Stomach (tissue), 9 donors: ENCODE results near the gene ZNF816. TPM values are rescaled to one million over a fixed set of nuclear protein-coding genes. Genes with fewer than 3 reads are reported as not detected.
A peak's percentile ranks its signal among the peaks of the same experiment; 100 is the strongest.
"Not testable (repeated sequence)": the region's sequence is repeated elsewhere in the genome, so short reads cannot be mapped to it uniquely, and the experiment has no call there.

ENCODE experiments used
- DNase-seq, 2 donors: peaks; one replicate each; pipeline versions ENCODE4 v3.0.0 to v3.0.0-alpha.2; 2013 to 2019
- H3K27ac ChIP-seq, 5 donors: fragments of 200-600 bp in 4 of 5; sonication (generic) in 4 of 5; one replicate each; pipeline ENCODE4 v1.5.1; 2013 to 2019; ENCODE audit warnings: mild to moderate bottlenecking in 1 of 5, moderate library complexity in 1 of 5
- H3K27me3 ChIP-seq, 3 donors: fragments of 200-600 bp; sonication (generic); one replicate each; pipeline ENCODE4 v1.5.1; 2017 to 2019; ENCODE audit warnings: mixed run types in 1 of 3
- H3K36me3 ChIP-seq, 4 donors: fragments of 200-600 bp; sonication (generic); 1 replicate in 3 of 4; 2 replicates in 1 of 4; pipeline ENCODE4 v1.5.1; 2016 to 2019
- H3K4me1 ChIP-seq, 4 donors: fragments of 200-600 bp; sonication (generic); one replicate each; pipeline ENCODE4 v1.5.1; 2016 to 2019
- H3K4me3 ChIP-seq, 4 donors: fragments of 200-600 bp; sonication (generic) in 3 of 4; one replicate each; pipeline ENCODE4 v1.5.1; 2016 to 2019; ENCODE audit warnings: mild to moderate bottlenecking in 1 of 4
- H3K9me3 ChIP-seq, 4 donors: fragments of 200-600 bp; sonication (generic); one replicate each; pipeline ENCODE4 v1.5.1; 2016 to 2019
- CTCF ChIP-seq, 7 experiments: fragments of 450-650 bp in 4 of 7; fragments of 200-600 bp in 3 of 7; sonication (generic) in 3 of 7; IDR thresholded peaks; one replicate each; pipeline ENCODE4 v1.5.1; 2016 to 2019; ENCODE audit warnings: antibody characterized with exemption in 7 of 7, control low read depth in 2 of 7, mild to moderate bottlenecking in 1 of 7
- EP300 ChIP-seq: sonication (generic); formaldehyde crosslinking; IDR thresholded peaks from one replicate; pipeline ENCODE4 v1.6.1; 2017; ENCODE audit warnings: antibody characterized with exemption
- POLR2A ChIP-seq, 4 donors: fragments of 450-650 bp; IDR thresholded peaks; one replicate each; pipeline ENCODE4 v1.6.1; 2016; ENCODE audit warnings: antibody characterized with exemption in 4 of 4, control low read depth in 2 of 4, mild to moderate bottlenecking in 1 of 4, moderate library complexity in 1 of 4
- POLR2AphosphoS5 ChIP-seq, 3 donors: sonication (generic); formaldehyde crosslinking; IDR thresholded peaks; one replicate each; pipeline ENCODE4 v1.6.1; 2016; ENCODE audit warnings: antibody characterized with exemption in 3 of 3
- WGBS, 5 donors: extraction: QIAGEN DNeasy Blood & Tissue Kit in 3 of 5; methylation state at CpG; one replicate each; pipeline versions ENCODE4 v1.1.5 to v1.1.7; 2013 to 2018; 5-methylcytosine and 5-hydroxymethylcytosine counted together
- intact Hi-C: fragments of 100-400 bp; cut with DNase I; formaldehyde crosslinking; loops from one replicate; pipeline ENCODE4 v1.15.1; 2023; ENCODE audit warnings: low total_unique reads
- polyA plus RNA-seq, 3 donors: library from polyadenylated mRNA; stranded (reverse); fragments of 200-250 nt; gene quantifications; one replicate each; pipeline ENCODE4 v1.2.3, GENCODE V29; 2013
- total RNA-seq, 5 donors: library from RNA; depleted of rRNA; stranded (reverse); fragments of >200 nt; gene quantifications; one replicate each; pipeline versions ENCODE4 v1.1.0 to v1.2.3, GENCODE V29; 2014 to 2016
- donor health status: healthy with polysubstance abuse.
- donor health status: Bipolar disorder and iron deficiency.
- donor health status: healthy.

ZNF816 gene
- total and polyA plus RNA-seq, 8 donors = 2.9 to 41.4 (median 8.7) TPM

GRCh38 chr19:52941941-52942385 is 20.7 kb downstream of the ZNF816 start:
- peaks cover 0 to 7% (median 2%) of the 10 kb centered on the region in 4 donors for H3K36me3 ChIP-seq
- no peak for TF ChIP-seq CTCF (IDR thresholded peaks at IDR 0.05)
- TF ChIP-seq POLR2A (IDR thresholded peaks at IDR 0.05) = no peak
- no peak for TF ChIP-seq EP300
- no peak for TF ChIP-seq POLR2AphosphoS5 (IDR thresholded peaks at IDR 0.05)
- H3K27ac ChIP-seq = peak overlapping the region; percentile 91 to 95 (median 93)
- peaks cover 11 to 15% (median 13%) of the 10 kb centered on the region in 4 donors for H3K9me3 ChIP-seq
- H3K4me3 ChIP-seq = peak overlapping the region; percentile 70 to 80 (median 80)
- WGBS, 5 donors = 0 to 1% (median 1%) methylated on average over 26 of the region's 26 CpGs
- H3K27me3 ChIP-seq = no peaks in the 10 kb centered on the region
- H3K4me1 ChIP-seq = peaks cover 14 to 61% (median 52%) of the 10 kb centered on the region in 4 donors
- intact Hi-C loops = no loop called here
- peak; percentile 35 to 69 for DNase-seq

- Histone ChIP-seq H3K27ac (peak overlapping the region; percentile 91 to 95 (median 93)), H3K36me3 (peaks cover 0 to 11% (median 3%) of the 10 kb centered on the region in 4 donors), H3K4me1 (peaks cover 16 to 66% (median 57%) of the 10 kb centered on the region in 4 donors), H3K4me3 (peak overlapping the region; percentile 70 to 80 (median 80)), H3K9me3 (peaks cover 6 to 11% (median 9%) of the 10 kb centered on the region in 4 donors)
- WGBS, 5 donors = 12 to 36% (median 26%) methylated on average over 2 of the region's 2 CpGs
- H3K27me3 ChIP-seq, intact Hi-C loops, DNase-seq: not testable (repeated sequence)
Observed at GRCh38 chr19:52941523-52941922, 21.2 kb downstream of the ZNF816 start.

GRCh38 chr19:52940905-52941304 is 21.8 kb downstream of the ZNF816 start:
- Histone ChIP-seq H3K36me3 (peaks cover 0 to 11% (median 3%) of the 10 kb centered on the region in 4 donors), H3K4me1 (peaks cover 16 to 69% (median 62%) of the 10 kb centered on the region in 4 donors), H3K27ac (peak overlapping the region in 3 of 5 donors; percentile 7 to 95 (median 93)), H3K4me3 (peak overlapping the region; percentile 70 to 80 (median 80))
- intact Hi-C loops, H3K9me3 ChIP-seq, H3K27me3 ChIP-seq, DNase-seq: not testable (repeated sequence)
- 43 to 54% (median 54%) methylated on average over 5 of the region's 5 CpGs for WGBS, 5 donors

- intact Hi-C loops = no loop called here
- H3K4me3 ChIP-seq = no peak overlapping the region
- H3K4me1 ChIP-seq = peaks cover 16 to 73% (median 65%) of the 10 kb centered on the region in 4 donors
- H3K27ac ChIP-seq = peak overlapping the region; percentile 79 to 95 (median 90)
- 9 to 43% (median 33%) methylated on average over 5 of the region's 5 CpGs for WGBS, 5 donors
- H3K36me3 ChIP-seq = peaks cover 0 to 15% (median 6%) of the 10 kb centered on the region in 4 donors
- no peaks in the 10 kb centered on the region for H3K27me3 ChIP-seq
- no peak for TF ChIP-seq EP300
- TF ChIP-seq POLR2AphosphoS5 (IDR thresholded peaks at IDR 0.05) = no peak
- TF ChIP-seq CTCF (IDR thresholded peaks at IDR 0.05) = no peak
- no peak for TF ChIP-seq POLR2A (IDR thresholded peaks at IDR 0.05)
- DNase-seq = peak in 1 of 2 donors; percentile 83
- no peaks in the 10 kb centered on the region for H3K9me3 ChIP-seq
Observed at GRCh38 chr19:52938761-52939160, 23.9 kb downstream of the ZNF816 start.

GRCh38 chr19:52936954-52937325 is 25.7 kb downstream of the ZNF816 start:
- Histone ChIP-seq H3K4me1 (peaks cover 16 to 69% (median 54%) of the 10 kb centered on the region in 4 donors), H3K36me3 (peaks cover 0 to 18% (median 6%) of the 10 kb centered on the region in 4 donors), H3K9me3 (no peaks in the 10 kb centered on the region), H3K27me3 (no peaks in the 10 kb centered on the region), H3K27ac (peak overlapping the region; percentile 79 to 95 (median 90)), H3K4me3 (peak overlapping the region in 1 of 4 donors; percentile 1)
- 40 to 82% (median 60%) methylated on average over 7 of the region's 7 CpGs for WGBS, 5 donors
- TF ChIP-seq CTCF (IDR thresholded peaks at IDR 0.05) (no peak), POLR2AphosphoS5 (IDR thresholded peaks at IDR 0.05) (no peak), POLR2A (IDR thresholded peaks at IDR 0.05) (no peak), EP300 (no peak)
- peak in 1 of 2 donors; percentile 42 for DNase-seq
- intact Hi-C loops = no loop called here
